H9 (cell line): ENCODE results near the gene TYW1. TPM values are rescaled to one million over a fixed set of nuclear protein-coding genes. Genes with fewer than 3 reads are reported as not detected.
"Not testable (repeated sequence)": the region's sequence is repeated elsewhere in the genome, so short reads cannot be mapped to it uniquely, and the experiment has no call there.

Experiments used
- DNase-seq: peaks from one replicate; pipeline ENCODE4 v3.0.0-alpha.2; 2017
- H2AFZ ChIP-seq: one replicate; pipeline ENCODE4 v1.6.1; 2013; ENCODE audit warnings: mild to moderate bottlenecking, low read length, control low read depth, moderate library complexity
- H2AK5ac ChIP-seq: 2 replicates; pipeline ENCODE4 v1.6.1; 2013; ENCODE audit warnings: low read length, control low read depth, mixed read lengths; ENCODE audit not compliant: insufficient read length
- H2BK120ac ChIP-seq: one replicate; pipeline ENCODE4 v1.6.1; 2013; ENCODE audit warnings: low read depth, mild to moderate bottlenecking, low read length, control low read depth, inconsistent platforms; ENCODE audit not compliant: poor library complexity, severe bottlenecking
- H2BK12ac ChIP-seq: 2 replicates; pipeline ENCODE4 v1.6.1; 2013; ENCODE audit warnings: low read length, control low read depth, mixed read lengths, low read depth; ENCODE audit not compliant: insufficient read length
- H2BK15ac ChIP-seq: 2 replicates; pipeline ENCODE4 v1.6.1; 2013; ENCODE audit warnings: low read depth, low read length, control low read depth
- H2BK20ac ChIP-seq: one replicate; pipeline ENCODE4 v1.6.1; 2013; ENCODE audit warnings: low read depth, mild to moderate bottlenecking, low read length, control low read depth, inconsistent platforms; ENCODE audit not compliant: poor library complexity, severe bottlenecking
- H2BK5ac ChIP-seq: 2 replicates; pipeline ENCODE4 v1.6.1; 2013; ENCODE audit warnings: low read length, control low read depth, mixed read lengths; ENCODE audit not compliant: insufficient read length
- H3K14ac ChIP-seq: 2 replicates; pipeline ENCODE4 v1.6.1; 2013; ENCODE audit warnings: low read length, control low read depth; ENCODE audit not compliant: insufficient read depth
- H3K18ac ChIP-seq: 2 replicates; pipeline ENCODE4 v1.6.1; 2013; ENCODE audit warnings: low read depth, mild to moderate bottlenecking, mixed read lengths, low read length, control low read depth; ENCODE audit not compliant: insufficient read length
- H3K23ac ChIP-seq: 2 replicates; pipeline ENCODE4 v1.6.1; 2013; ENCODE audit warnings: low read length, control low read depth, mixed read lengths, low read depth; ENCODE audit not compliant: insufficient read length
- H3K23me2 ChIP-seq: 2 replicates; pipeline ENCODE4 v1.6.1; 2013; ENCODE audit warnings: low read depth, mild to moderate bottlenecking, mixed read lengths, low read length, control low read depth; ENCODE audit not compliant: insufficient read length, poor library complexity, severe bottlenecking
- H3K27ac ChIP-seq: 2 replicates; pipeline ENCODE4 v1.5.1; 2013; ENCODE audit warnings: low read length, control low read depth, mixed read lengths, low read depth; ENCODE audit not compliant: insufficient read length
- H3K27me3 ChIP-seq: 2 replicates; pipeline ENCODE4 v1.6.1; 2013; ENCODE audit warnings: low read length, control low read depth, inconsistent platforms; ENCODE audit not compliant: insufficient read depth
- H3K4ac ChIP-seq: 2 replicates; pipeline ENCODE4 v1.6.1; 2013; ENCODE audit warnings: low read depth, mild to moderate bottlenecking, control low read depth, inconsistent platforms, low read length, moderate library complexity
- H3K4me1 ChIP-seq: 2 replicates; pipeline ENCODE4 v1.6.1; 2013; ENCODE audit warnings: low read length, control low read depth, inconsistent platforms; ENCODE audit not compliant: insufficient read depth
- H3K4me2 ChIP-seq: 2 replicates; pipeline ENCODE4 v1.6.1; 2013; ENCODE audit warnings: low read length, control low read depth, mixed read lengths; ENCODE audit not compliant: insufficient read length, insufficient read depth
- H3K56ac ChIP-seq: 2 replicates; pipeline ENCODE4 v1.6.1; 2013; ENCODE audit warnings: low read depth, mild to moderate bottlenecking, mixed read lengths, low read length, control low read depth; ENCODE audit not compliant: insufficient read length
- H3K79me1 ChIP-seq: 2 replicates; pipeline ENCODE4 v1.6.1; 2013; ENCODE audit warnings: low read depth, mild to moderate bottlenecking, moderate library complexity, low read length, control low read depth, inconsistent platforms; ENCODE audit not compliant: insufficient read depth, poor library complexity, severe bottlenecking
- H3K79me2 ChIP-seq: 2 replicates; pipeline ENCODE4 v1.6.1; 2013; ENCODE audit warnings: low read length, control low read depth, inconsistent platforms; ENCODE audit not compliant: insufficient read depth
- H3K9ac ChIP-seq: 2 replicates; pipeline ENCODE4 v1.6.1; 2013; ENCODE audit warnings: low read length, control low read depth, mixed read lengths; ENCODE audit not compliant: insufficient read length; ENCODE audit errors: extremely low read depth
- H3K9me3 ChIP-seq: one replicate; pipeline ENCODE4 v1.6.1; 2013; ENCODE audit warnings: low read depth, low read length, inconsistent platforms; ENCODE audit not compliant: control insufficient read depth
- H3T11ph ChIP-seq: one replicate; pipeline ENCODE4 v1.6.1; 2013; ENCODE audit warnings: mild to moderate bottlenecking, low read length, control low read depth, inconsistent platforms
- H4K20me1 ChIP-seq: one replicate; pipeline ENCODE4 v1.6.1; 2013; ENCODE audit not compliant: control insufficient read depth, insufficient read length, insufficient read depth
- H4K5ac ChIP-seq: 2 replicates; pipeline ENCODE4 v1.6.1; 2013; ENCODE audit warnings: low read depth, mild to moderate bottlenecking, mixed read lengths, low read length, control low read depth; ENCODE audit not compliant: insufficient read length
- H4K8ac ChIP-seq: replicated peaks from 2 replicates; pipeline ENCODE4 v1.6.1; 2013; ENCODE audit warnings: low read length, control low read depth, mixed read lengths, low read depth; ENCODE audit not compliant: insufficient read length
- H4K91ac ChIP-seq: 2 replicates; pipeline ENCODE4 v1.6.1; 2013; ENCODE audit warnings: low read depth, mild to moderate bottlenecking, moderate library complexity, mixed read lengths, low read length, control low read depth; ENCODE audit not compliant: insufficient read length
- H3K27ac Mint-ChIP-seq, 3 experiments: 2 replicates in 2 of 3; 3 replicates in 1 of 3; pipeline ENCODE4 v1.8.0; 2020 to 2021; ENCODE audit warnings: mixed read lengths in 3 of 3, mild to moderate bottlenecking in 1 of 3, moderate library complexity in 1 of 3
- H3K27me3 Mint-ChIP-seq: 2 replicates; pipeline ENCODE4 v1.8.0; 2021; ENCODE audit warnings: low read depth, mild to moderate bottlenecking, moderate library complexity, mixed read lengths
- H3K36me3 Mint-ChIP-seq, 3 experiments: 2 replicates in 2 of 3; 3 replicates in 1 of 3; pipeline ENCODE4 v1.8.0; 2020 to 2021; ENCODE audit warnings: low read depth in 3 of 3, mixed read lengths in 3 of 3; ENCODE audit not compliant: insufficient read depth in 1 of 3
- H3K4me1 Mint-ChIP-seq, 2 experiments: 2 replicates each; pipeline ENCODE4 v1.8.0; 2020; ENCODE audit warnings: mixed read lengths in 2 of 2
- H3K4me3 Mint-ChIP-seq, 2 experiments: 2 replicates in 1 of 2; 3 replicates in 1 of 2; pipeline ENCODE4 v1.8.0; 2020 to 2021; ENCODE audit warnings: mild to moderate bottlenecking in 2 of 2, mixed read lengths in 2 of 2, moderate library complexity in 1 of 2
- H3K9me3 Mint-ChIP-seq, 2 experiments: 2 replicates in 1 of 2; 3 replicates in 1 of 2; pipeline ENCODE4 v1.8.0; 2020; ENCODE audit warnings: mild to moderate bottlenecking in 2 of 2, mixed read lengths in 2 of 2, moderate library complexity in 1 of 2
- WGBS: extraction: QIAGEN DNeasy Blood & Tissue Kit; methylation state at CpG from one replicate; pipeline ENCODE4 v1.1.7; 2013; ENCODE audit warnings: missing lambda C conversion rate, low lambda C conversion rate, mixed read lengths; ENCODE audit not compliant: insufficient read length; ENCODE audit errors: extremely low coverage; 5-methylcytosine and 5-hydroxymethylcytosine counted together
- total RNA-seq: library from RNA; stranded (reverse); gene quantifications from 2 replicates; pipeline ENCODE4 v1.2.1, GENCODE V29; 2021

TYW1 gene
- total RNA-seq, 1 experiment from 2014 or later = 22.3 TPM

DNA sequence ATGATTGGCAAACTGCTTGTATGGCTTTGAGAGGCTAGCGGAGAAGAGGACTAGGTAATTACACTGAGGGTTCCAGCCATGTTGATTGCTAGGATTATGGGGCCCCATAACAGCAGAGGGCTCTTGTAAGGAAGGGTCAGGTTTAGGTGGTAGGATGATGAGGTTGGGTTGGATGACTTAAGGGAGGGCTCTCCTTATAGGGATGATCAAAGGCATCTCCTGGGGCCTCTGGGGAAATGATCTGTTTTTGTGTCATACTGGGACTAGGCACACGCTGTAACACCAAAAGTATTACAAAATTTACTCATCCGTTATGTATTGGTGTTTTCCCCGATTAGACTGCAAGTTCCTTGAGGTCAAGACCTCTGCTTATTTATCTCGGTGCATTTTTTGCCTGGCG, 103.4 kb downstream of the TYW1 start:
- not testable (repeated sequence) for H2BK15ac ChIP-seq, H4K8ac ChIP-seq, H3K9me3 ChIP-seq, H3T11ph ChIP-seq, H2BK120ac ChIP-seq, H3K18ac ChIP-seq, H2AFZ ChIP-seq, H3K4ac ChIP-seq, H3K14ac ChIP-seq, H3K4me2 ChIP-seq, H3K27ac ChIP-seq, H3K9me3 Mint-ChIP-seq, H2AK5ac ChIP-seq, H3K79me1 ChIP-seq, H2BK12ac ChIP-seq, H4K20me1 ChIP-seq, H3K4me1 ChIP-seq, H3K27me3 ChIP-seq, H2BK20ac ChIP-seq, H3K23me2 ChIP-seq, H3K79me2 ChIP-seq, H3K27ac Mint-ChIP-seq, H3K4me3 Mint-ChIP-seq, DNase-seq, H4K5ac ChIP-seq, H2BK5ac ChIP-seq, H3K56ac ChIP-seq, H3K23ac ChIP-seq, H3K27me3 Mint-ChIP-seq, H3K9ac ChIP-seq, H4K91ac ChIP-seq
- peaks cover 19 to 23% of the 10 kb centered on the region in 2 experiments for H3K4me1 Mint-ChIP-seq
- H3K36me3 Mint-ChIP-seq = peaks cover 7 to 24% (median 19%) of the 10 kb centered on the region in 3 experiments
- no CpG with 5 or more reads among the region's 6 CpGs for WGBS
